Umbilical cord (tissue), 2 donors: ENCODE data around the gene CPEB4. TPM values are rescaled to one million over a fixed set of nuclear protein-coding genes. Genes with fewer than 3 reads are reported as not detected.

Experiments used
- DNase-seq: peaks from one replicate; pipeline ENCODE4 v3.0.0-alpha.2; 2015; ENCODE audit warnings: low spot score
- total RNA-seq: library from RNA; depleted of rRNA; stranded (reverse); fragments of >200 nt; gene quantifications from one replicate; pipeline ENCODE4 v1.2.3, GENCODE V29; 2014; ENCODE audit warnings: low replicate concordance; ENCODE audit not compliant: insufficient read depth

The CPEB4 gene
- total RNA-seq, 1 donor from 2014 or later, result 31.5 TPM

- no peak for DNase-seq
Measured at GRCh38 chr5:173941758-173942401, 53.7 kb downstream of the CPEB4 start.

GRCh38 chr5:173944511-173944910 lies 56.4 kb downstream of the CPEB4 start:
- DNase-seq, result no peak

GRCh38 chr5:173945160-173945559 lies 57.0 kb downstream of the CPEB4 start:
- DNase-seq, result no peak

- no peak for DNase-seq
Measured at GRCh38 chr5:173946323-173946722, 58.2 kb downstream of the CPEB4 start.

- DNase-seq, result no peak
Measured at GRCh38 chr5:173950829-173951228, 62.7 kb downstream of the CPEB4 start.

GRCh38 chr5:173953528-173954090 lies 65.5 kb downstream of the CPEB4 start:
- no peak for DNase-seq

GRCh38 chr5:173954671-173955521 lies 66.7 kb downstream of the CPEB4 start:
- no peak for DNase-seq

- DNase-seq, result no peak
Measured at GRCh38 chr5:173960986-173961385, 72.8 kb downstream of the CPEB4 start.

GRCh38 chr5:173961418-173961817 lies 73.3 kb downstream of the CPEB4 start:
- DNase-seq, result no peak

GRCh38 chr5:173962436-173962972 lies 74.4 kb downstream of the CPEB4 start:
- DNase-seq, result no peak

- DNase-seq, result peak; percentile 48
Measured at GRCh38 chr5:173963182-173963838, 75.2 kb downstream of the CPEB4 start.

- no peak for DNase-seq
Measured at GRCh38 chr5:173963867-173964441, 75.8 kb downstream of the CPEB4 start.

- DNase-seq, result no peak
Measured at GRCh38 chr5:173964506-173964905, 76.4 kb downstream of the CPEB4 start.

GRCh38 chr5:173967241-173967640 lies 79.1 kb downstream of the CPEB4 start:
- peak; percentile 83 for DNase-seq

- DNase-seq, result peak; percentile 28
Measured at GRCh38 chr5:173968154-173968797, 80.1 kb downstream of the CPEB4 start.

GRCh38 chr5:173969167-173970049 lies 81.3 kb downstream of the CPEB4 start:
- DNase-seq, result peak; percentile 81

GRCh38 chr5:173970878-173971650 lies 82.9 kb downstream of the CPEB4 start:
- no peak for DNase-seq

GRCh38 chr5:173971681-173972345 lies 83.7 kb downstream of the CPEB4 start:
- DNase-seq, result no peak

- DNase-seq, result no peak
Measured at GRCh38 chr5:173972607-173972924, 84.4 kb downstream of the CPEB4 start.
